ENCODE results near the gene TRIM22.

TRIM22 gene

DNA sequence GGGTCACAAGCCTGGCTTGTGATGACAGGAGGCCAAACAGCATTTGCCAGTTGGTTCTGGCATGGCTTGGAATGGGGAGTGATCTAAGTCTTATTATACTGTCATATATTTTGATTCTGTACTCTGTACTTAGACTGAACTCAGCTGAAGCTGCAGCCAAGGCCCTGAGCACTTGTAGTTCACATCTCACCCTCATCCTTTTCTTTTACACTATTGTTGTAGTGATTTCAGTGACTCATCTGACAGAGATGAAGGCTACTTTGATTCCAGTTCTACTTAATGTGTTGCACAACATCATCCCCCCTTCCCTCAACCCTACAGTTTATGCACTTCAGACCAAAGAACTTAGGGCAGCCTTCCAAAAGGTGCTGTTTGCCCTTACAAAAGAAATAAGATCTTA, 47.5 kb downstream of the TRIM22 start:
- no peaks in the 10 kb centered on the region for H3K27me3 ChIP-seq
- TF ChIP-seq Cebpa-rat (IDR thresholded peaks at IDR 0.05): no peak
- H3K4me2 ChIP-seq: no peak overlapping the region
- peaks cover 12% of the 10 kb centered on the region for H3K9me3 ChIP-seq
- no peaks in the 10 kb centered on the region for H3K36me3 ChIP-seq
- H3K4me3 ChIP-seq: no peak overlapping the region
- no peak overlapping the region for H3K27ac ChIP-seq
- no peaks in the 10 kb centered on the region for H4K20me1 ChIP-seq
- no peak overlapping the region for H3K9ac ChIP-seq
- H3K4me1 ChIP-seq: no peaks in the 10 kb centered on the region

DNA sequence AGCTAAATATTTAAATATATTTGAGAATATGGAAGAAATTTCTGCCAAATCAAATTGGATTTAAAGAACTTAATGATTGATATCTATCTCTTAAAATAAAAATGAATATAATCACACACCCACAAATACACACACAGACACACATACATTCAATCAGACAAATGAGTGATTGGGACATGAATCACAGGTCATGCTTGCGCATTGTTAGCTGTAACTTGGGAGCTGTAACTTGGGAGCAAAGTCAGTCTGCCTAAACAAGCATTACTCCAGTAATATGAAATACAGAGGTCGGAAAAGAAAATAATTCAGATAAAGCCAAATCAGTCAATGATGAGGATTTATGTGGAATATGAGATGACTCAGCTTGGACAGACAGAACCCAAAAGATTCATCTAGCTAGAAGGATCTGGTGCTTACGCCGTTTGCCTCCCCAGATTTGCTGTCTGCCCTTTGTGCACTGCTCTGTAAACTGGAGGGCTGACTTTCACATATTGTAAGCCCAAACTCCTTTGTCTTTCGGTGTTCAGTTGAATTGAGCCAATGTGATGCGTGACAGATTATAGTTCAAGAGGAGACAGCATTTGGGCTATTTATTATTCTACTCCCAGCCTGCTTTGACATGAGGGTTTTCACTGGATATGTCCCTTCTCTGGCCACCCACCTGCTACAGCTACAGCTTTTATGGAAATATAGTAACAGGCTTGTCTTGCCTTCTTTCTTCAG, 48.2 kb downstream of the TRIM22 start:
- H3K9ac ChIP-seq: no peak overlapping the region
- no peaks in the 10 kb centered on the region for H4K20me1 ChIP-seq
- no peak for TF ChIP-seq Cebpa-rat (IDR thresholded peaks at IDR 0.05)
- no peak overlapping the region for H3K27ac ChIP-seq
- H3K4me1 ChIP-seq: no peaks in the 10 kb centered on the region
- H3K9me3 ChIP-seq: peaks cover 17% of the 10 kb centered on the region
- H3K36me3 ChIP-seq: no peaks in the 10 kb centered on the region
- H3K4me3 ChIP-seq: no peak overlapping the region
- H3K27me3 ChIP-seq: no peaks in the 10 kb centered on the region
- no peak overlapping the region for H3K4me2 ChIP-seq

DNA sequence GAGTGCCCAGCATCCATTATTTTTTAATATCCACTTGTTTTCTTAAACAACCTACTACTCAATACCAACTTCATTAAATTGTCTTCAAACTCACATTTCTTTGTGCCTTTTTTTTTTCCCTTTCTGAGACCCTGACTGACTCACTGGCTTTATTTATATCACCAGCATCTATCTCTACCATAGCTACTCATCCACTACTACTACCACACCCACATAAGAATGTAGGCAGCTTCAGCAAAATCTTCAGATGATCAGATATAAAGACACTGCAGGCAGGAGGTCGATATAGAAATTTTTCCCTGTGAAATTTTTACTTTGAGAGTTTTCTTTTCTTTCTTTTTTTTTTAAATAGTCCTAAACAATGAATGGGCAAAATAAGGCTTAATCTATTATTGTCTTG, 48.8 kb downstream of the TRIM22 start:
- no peak overlapping the region for H3K9ac ChIP-seq
- no peak for TF ChIP-seq Cebpa-rat (IDR thresholded peaks at IDR 0.05)
- H3K4me2 ChIP-seq: no peak overlapping the region
- no peaks in the 10 kb centered on the region for H3K36me3 ChIP-seq
- H3K27me3 ChIP-seq: no peaks in the 10 kb centered on the region
- H4K20me1 ChIP-seq: no peaks in the 10 kb centered on the region
- no peaks in the 10 kb centered on the region for H3K4me1 ChIP-seq
- no peak overlapping the region for H3K4me3 ChIP-seq
- peaks cover 17% of the 10 kb centered on the region for H3K9me3 ChIP-seq
- H3K27ac ChIP-seq: no peak overlapping the region

- Histone ChIP-seq H3K4me2 (no peak overlapping the region), H3K27ac (no peak overlapping the region), H3K9me3 (peaks cover 10% of the 10 kb centered on the region), H3K9ac (no peak overlapping the region), H4K20me1 (no peaks in the 10 kb centered on the region), H3K4me3 (no peak overlapping the region), H3K36me3 (no peaks in the 10 kb centered on the region), H3K4me1 (no peaks in the 10 kb centered on the region), H3K27me3 (no peaks in the 10 kb centered on the region)
- TF ChIP-seq Cebpa-rat (IDR thresholded peaks at IDR 0.05): no peak
Observed at GRCh38 chr11:5746614-5747013, 57.0 kb downstream of the TRIM22 start.

DNA sequence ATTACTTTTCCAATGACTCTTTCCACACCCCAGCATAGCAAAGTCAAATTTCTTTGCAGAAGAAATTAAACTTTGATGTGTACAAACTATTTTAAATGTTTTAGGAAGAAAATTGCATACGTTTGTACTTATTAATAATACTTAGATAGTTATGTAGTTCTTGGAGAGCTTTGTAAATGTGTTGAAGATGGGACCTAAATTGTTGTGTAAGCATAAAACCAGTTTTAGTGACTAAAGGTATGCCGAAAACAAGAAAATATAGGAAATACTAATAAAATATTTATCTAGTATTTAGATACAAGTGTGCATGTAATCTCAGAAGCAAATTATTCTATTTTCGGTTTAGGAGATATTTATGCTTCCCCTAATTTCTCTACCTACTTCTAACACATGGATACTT, 60.2 kb downstream of the TRIM22 start:
- H3K9ac ChIP-seq: no peak overlapping the region
- no peak overlapping the region for H3K4me2 ChIP-seq

DNA sequence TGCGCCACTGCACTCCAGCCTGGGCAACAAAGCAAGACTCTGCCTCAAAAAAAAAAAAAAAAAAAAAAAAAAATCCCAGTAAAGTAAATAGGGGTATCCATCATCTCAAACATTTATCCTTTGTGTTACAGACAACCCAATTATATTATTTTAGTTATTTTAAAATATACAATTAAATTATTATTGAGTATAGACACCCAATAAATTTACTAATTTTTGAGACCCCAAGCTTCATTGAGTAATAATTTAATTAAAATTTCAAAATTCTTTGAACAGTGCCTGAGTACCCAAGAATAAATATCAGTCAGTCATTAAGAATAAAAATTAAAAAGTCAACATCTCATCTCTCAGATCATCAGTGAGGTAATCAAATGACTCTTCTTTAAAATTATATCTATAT, 64.4 kb downstream of the TRIM22 start, which contains the start of gene OR52N4:
TSS of gene OR52N4 (plus strand) at position 301 of the 400 bp plus-strand sequence. CDS start 498 bp downstream, outside the sequence.
- H3K27me3 ChIP-seq: no peaks in the 10 kb centered on the region
- no peak within 1 kb of the TSS for H3K4me2 ChIP-seq
- no peaks in the 10 kb centered on the region for H3K4me1 ChIP-seq
- no peak within 1 kb of the TSS for H3K27ac ChIP-seq
- no peak for TF ChIP-seq Cebpa-rat (IDR thresholded peaks at IDR 0.05)
- no peaks in the 10 kb centered on the region for H3K9me3 ChIP-seq
- H4K20me1 ChIP-seq: no peaks in the 10 kb centered on the region
- no peak within 1 kb of the TSS for H3K4me3 ChIP-seq
- H3K9ac ChIP-seq: no peak within 1 kb of the TSS
- no peaks in the 10 kb centered on the region for H3K36me3 ChIP-seq

More for the DNA sequence above, 60.2 kb downstream of the TRIM22 start:
- no peak overlapping the region for H3K4me3 ChIP-seq
- no peak overlapping the region for H3K27ac ChIP-seq
- H3K4me1 ChIP-seq: no peaks in the 10 kb centered on the region
- no peaks in the 10 kb centered on the region for H4K20me1 ChIP-seq
- no peak for TF ChIP-seq Cebpa-rat (IDR thresholded peaks at IDR 0.05)
- no peaks in the 10 kb centered on the region for H3K9me3 ChIP-seq
- H3K36me3 ChIP-seq: no peaks in the 10 kb centered on the region
- H3K27me3 ChIP-seq: no peaks in the 10 kb centered on the region
